ENCODE measurements around the gene UGT1A1. TPM values are rescaled to one million over a fixed set of nuclear protein-coding genes. Genes with fewer than 3 reads are reported as not detected.

The UGT1A1 gene
- polyA plus RNA-seq, 2 of the 4 experiments (the other 2 are of a cell fraction), result 1.9 TPM

DNA sequence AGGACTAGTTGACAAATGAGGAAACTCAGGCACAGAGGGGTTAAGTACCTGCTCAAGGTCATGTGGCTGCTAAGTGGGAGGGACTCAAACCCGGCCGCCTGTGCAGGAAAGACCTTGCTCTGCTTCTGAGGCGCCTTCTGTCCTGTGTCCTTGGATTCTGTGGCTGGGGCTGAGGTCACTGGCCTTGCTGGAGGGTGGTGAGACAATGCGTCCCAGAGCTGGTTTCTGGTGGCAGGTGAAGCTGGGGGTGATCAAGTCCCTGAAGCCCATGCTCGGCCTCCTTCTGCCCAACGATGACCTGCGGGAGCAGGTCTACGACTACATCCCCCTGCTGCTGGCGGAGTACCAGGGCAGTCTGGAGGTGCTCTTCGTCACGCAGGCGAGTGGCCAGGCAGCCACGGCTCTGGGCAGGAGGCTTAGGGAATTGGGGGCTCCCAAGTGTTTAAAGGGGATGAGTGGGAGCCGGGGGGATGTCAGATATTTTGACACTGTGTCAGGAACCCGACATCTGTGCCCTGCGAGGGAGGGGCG, 34.1 kb downstream of the UGT1A1 start:
- H3K27ac ChIP-seq, result peak overlapping the region in 1 of 2 experiments; percentile 22; a peak in 1 of 6 replicates
- ChIA-PET CTCF (interaction anchor here (0.5 to 1.6 kb wide), 4 partner anchors 22 to 56 kb away, joined by 3 read pairs; no protein-coding TSS in a partner anchor), POLR2A (no interaction called here)
- no peaks in the 10 kb centered on the region for H3K4me1 ChIP-seq
- DNase-seq (ENCODE audit: low read depth in 1 of 2, low spot score in 1 of 2) (no peak), ATAC-seq (no peak), FAIRE-seq (no peak)
- 80% methylated on average over 8 of the region's 17 CpGs for WGBS (ENCODE audit: missing lambda C conversion rate)
- no peaks in the 10 kb centered on the region for H3K9me3 ChIP-seq
- no peak overlapping the region for H3K4me2 ChIP-seq
- TF ChIP-seq MAFK (IDR thresholded peaks at IDR 0.05; ENCODE audit: partially characterized antibody), result no peak
- H3K4me3 ChIP-seq, result no peak overlapping the region

DNA sequence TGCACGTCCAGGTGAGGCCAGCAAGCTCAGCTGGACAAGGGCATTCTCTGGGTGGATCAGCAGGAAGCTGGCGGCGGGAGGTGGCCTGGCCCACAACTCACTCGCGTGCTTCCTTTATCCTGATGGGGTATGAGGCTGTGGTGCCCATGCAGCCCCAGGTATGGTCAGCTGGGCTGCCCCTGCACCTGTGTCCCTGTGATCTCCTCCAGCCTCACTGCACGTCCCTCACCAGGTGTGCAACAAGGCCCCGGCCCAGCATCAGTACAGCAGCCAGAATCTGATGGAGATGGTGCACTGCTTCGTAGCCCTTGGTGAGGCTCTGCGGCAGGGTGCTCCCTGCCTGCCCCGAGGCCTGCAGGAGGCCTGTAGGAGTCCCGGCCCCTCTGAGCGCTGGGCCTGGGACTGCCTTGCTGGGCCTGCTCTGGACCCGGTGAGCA, 35.7 kb downstream of the UGT1A1 start:
- no peak for TF ChIP-seq KDM1A (IDR thresholded peaks at IDR 0.05; ENCODE audit: low read depth)
- TF ChIP-seq, protein P1, sequence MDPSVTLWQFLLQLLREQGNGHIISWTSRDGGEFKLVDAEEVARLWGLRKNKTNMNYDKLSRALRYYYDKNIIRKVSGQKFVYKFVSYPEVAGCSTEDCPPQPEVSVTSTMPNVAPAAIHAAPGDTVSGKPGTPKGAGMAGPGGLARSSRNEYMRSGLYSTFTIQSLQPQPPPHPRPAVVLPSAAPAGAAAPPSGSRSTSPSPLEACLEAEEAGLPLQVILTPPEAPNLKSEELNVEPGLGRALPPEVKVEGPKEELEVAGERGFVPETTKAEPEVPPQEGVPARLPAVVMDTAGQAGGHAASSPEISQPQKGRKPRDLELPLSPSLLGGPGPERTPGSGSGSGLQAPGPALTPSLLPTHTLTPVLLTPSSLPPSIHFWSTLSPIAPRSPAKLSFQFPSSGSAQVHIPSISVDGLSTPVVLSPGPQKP (IDR thresholded peaks at IDR 0.05; ENCODE audit: low read depth, low read length), result no peak
- no peak for TF ChIP-seq ZC3H11A (IDR thresholded peaks at IDR 0.05)
- no peak for TF ChIP-seq PHF8 (IDR thresholded peaks at IDR 0.05; ENCODE audit: borderline replicate concordance, low read depth)
- TF ChIP-seq GATA3 (IDR thresholded peaks at IDR 0.05; ENCODE audit: borderline replicate concordance), result no peak
- no peak for TF ChIP-seq HOXB13 (CRISPR knock-in tag; IDR thresholded peaks at IDR 0.05; ENCODE audit: low read depth)
- TF ChIP-seq HDAC2 (IDR thresholded peaks at IDR 0.05), result no peak
- TF ChIP-seq SREBF2 (IDR thresholded peaks at IDR 0.05), result no peak
- DNase-seq (ENCODE audit: low read depth in 1 of 2, low spot score in 1 of 2), result no peak
- H3K27ac ChIP-seq, result peak overlapping the region in 1 of 2 experiments; percentile 47; a peak in 1 of 6 replicates
- ChIA-PET POLR2A (no interaction called here), CTCF (interaction anchor here (0.8 to 1.2 kb wide), 3 partner anchors 8 to 352 kb away, joined by 3 to 4 read pairs (median 4); no protein-coding TSS in a partner anchor)
- WGBS (ENCODE audit: missing lambda C conversion rate), result 93% methylated on average over 13 of the region's 13 CpGs
- ATAC-seq, result no peak
- H3K4me2 ChIP-seq, result no peak overlapping the region
- H3K4me3 ChIP-seq, result no peak overlapping the region
- no peaks in the 10 kb centered on the region for H3K9me3 ChIP-seq
- FAIRE-seq, result no peak
- no peaks in the 10 kb centered on the region for H3K4me1 ChIP-seq

DNA sequence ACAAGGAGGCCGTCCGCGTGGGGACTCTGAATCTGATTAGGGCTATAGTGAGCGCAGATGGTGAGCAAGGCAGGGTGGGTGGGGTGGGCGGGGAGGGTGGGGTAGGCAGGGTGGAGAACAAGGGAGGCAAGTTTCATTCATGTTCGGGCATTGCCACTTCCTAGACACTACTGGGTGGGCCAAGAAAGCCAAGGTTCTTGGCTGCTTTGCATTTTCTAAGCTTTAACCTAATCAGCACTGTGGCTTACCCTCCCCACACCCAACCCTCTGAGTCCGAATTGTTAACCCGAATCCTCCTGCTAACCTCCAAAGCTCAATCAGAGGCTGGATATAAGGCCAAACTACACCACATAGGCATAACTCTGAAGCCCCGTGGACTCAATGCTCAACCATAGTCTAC, 36.2 kb downstream of the UGT1A1 start:
- Histone ChIP-seq H3K4me3 (no peak overlapping the region), H3K4me2 (no peak overlapping the region), H3K9me3 (no peaks in the 10 kb centered on the region), H3K27ac (peak overlapping the region in 1 of 2 experiments; percentile 47; a peak in 2 of 6 replicates), H3K4me1 (peaks cover 4% of the 10 kb centered on the region)
- ATAC-seq (no peak), FAIRE-seq (no peak), DNase-seq (ENCODE audit: low read depth in 1 of 2, low spot score in 1 of 2) (no peak)
- TF ChIP-seq ZFP36 (IDR thresholded peaks at IDR 0.05; ENCODE audit: borderline replicate concordance, partially characterized antibody) (no peak), MAZ (IDR thresholded peaks at IDR 0.05; ENCODE audit: borderline replicate concordance, low read depth, low read length) (no peak)
- CTCF ChIA-PET, result interaction anchor here (0.8 to 1.2 kb wide), 2 partner anchors 36 to 353 kb away, joined by 3 to 4 read pairs; no protein-coding TSS in a partner anchor
- 94% methylated on average over 4 of the region's 9 CpGs for WGBS (ENCODE audit: missing lambda C conversion rate)
- POLR2A ChIA-PET, result no interaction called here

DNA sequence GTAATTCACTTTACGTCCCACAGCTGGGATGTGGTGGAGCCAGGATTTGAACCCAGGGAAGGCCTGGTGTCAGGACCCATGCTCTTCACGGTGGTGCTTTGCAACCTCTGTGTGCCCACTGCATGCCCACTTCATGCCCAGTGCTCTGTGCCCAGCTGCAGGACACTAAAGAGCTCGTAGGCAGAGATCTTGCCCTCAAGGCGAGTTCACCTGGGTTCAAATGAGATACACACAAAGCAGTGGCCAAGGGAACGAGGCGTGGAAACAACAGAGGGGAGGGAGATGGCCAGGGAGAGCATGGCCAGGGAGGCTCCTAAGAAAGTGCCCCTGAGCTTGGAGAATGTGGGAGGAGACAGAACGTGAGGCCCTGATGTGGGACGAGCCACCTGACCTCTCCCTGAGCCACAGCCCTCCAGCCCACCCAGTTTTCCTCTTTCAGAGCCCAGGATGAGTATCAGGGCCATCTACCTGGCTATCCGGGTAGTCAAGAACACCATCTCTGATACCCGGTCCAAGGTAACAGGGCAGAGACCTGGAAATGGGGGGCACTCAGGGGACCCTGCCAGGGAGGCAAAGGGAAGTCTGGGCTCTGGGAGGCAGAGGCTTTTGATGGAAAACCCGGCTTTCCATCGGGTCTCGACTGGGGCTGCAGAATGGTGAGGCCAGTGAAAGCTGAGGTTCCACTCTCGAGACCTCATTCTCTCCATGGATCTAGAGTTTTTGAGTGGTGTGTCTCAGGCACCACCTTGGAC, 38.4 kb downstream of the UGT1A1 start:
- 0 out of 6 replicates have a peak overlapping the region, but pooled peaks of 1 of the 2 experiments have one; percentile 0 for H3K27ac ChIP-seq
- no peak overlapping the region for H3K4me2 ChIP-seq
- no peak overlapping the region for H3K4me3 ChIP-seq
- TF ChIP-seq ZC3H11A (IDR thresholded peaks at IDR 0.05), result no peak
- no peak for TF ChIP-seq RARB (CRISPR knock-in tag; IDR thresholded peaks at IDR 0.05)
- peaks cover 8% of the 10 kb centered on the region for H3K4me1 ChIP-seq
- ATAC-seq (no peak), DNase-seq (ENCODE audit: low read depth in 1 of 2, low spot score in 1 of 2) (no peak), FAIRE-seq (no peak)
- no peaks in the 10 kb centered on the region for H3K9me3 ChIP-seq
- WGBS (ENCODE audit: missing lambda C conversion rate), result 77% methylated on average over 13 of the region's 14 CpGs
- ChIA-PET POLR2A (no interaction called here), CTCF (interaction anchor here (0.6 to 0.8 kb wide), 2 partner anchors 34 to 456 kb away, joined by 4 read pairs; no protein-coding TSS in a partner anchor)

DNA sequence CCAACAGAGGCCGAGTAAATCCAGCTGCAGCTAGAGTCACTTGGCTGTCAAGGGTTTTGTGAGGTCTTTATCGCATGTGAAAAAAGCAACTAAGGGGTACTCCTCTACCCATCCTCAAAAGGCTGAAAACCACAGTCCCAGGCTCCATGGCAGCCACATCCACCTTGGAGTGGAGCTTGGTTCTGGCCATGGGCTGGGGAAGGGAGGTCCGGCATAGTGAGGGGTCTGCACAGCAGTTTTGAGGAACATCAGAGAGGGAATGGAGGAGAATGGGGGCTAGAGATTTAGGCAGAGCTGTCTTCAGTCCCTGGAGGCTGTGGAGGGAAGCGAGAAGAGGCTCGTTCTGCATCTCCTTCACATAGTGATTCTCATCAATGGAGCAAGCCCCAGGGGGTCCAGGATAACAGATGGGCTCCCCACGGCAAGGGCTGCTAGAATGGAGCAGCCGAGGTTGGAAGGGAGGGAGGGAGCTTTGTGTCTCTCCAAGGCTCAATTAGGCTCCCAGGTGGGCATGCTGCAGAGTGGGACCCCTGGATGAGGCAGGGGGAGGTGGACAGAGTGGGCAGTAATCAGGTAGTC, 39.1 kb downstream of the UGT1A1 start:
- ChIA-PET POLR2A (no interaction called here), CTCF (interaction anchor here (0.6 to 0.8 kb wide), 2 partner anchors 33 to 457 kb away, joined by 4 read pairs; no protein-coding TSS in a partner anchor)
- DNase-seq (ENCODE audit: low read depth in 1 of 2, low spot score in 1 of 2), result no peak
- H3K4me2 ChIP-seq, result no peak overlapping the region
- peak overlapping the region in 1 of 2 experiments; percentile 34; a peak in 1 of 6 replicates for H3K27ac ChIP-seq
- no peak overlapping the region for H3K4me3 ChIP-seq
- H3K9me3 ChIP-seq, result no peaks in the 10 kb centered on the region
- peaks cover 8% of the 10 kb centered on the region for H3K4me1 ChIP-seq
- no peak for FAIRE-seq
- ATAC-seq, result no peak
- 66% methylated on average over 7 of the region's 7 CpGs for WGBS (ENCODE audit: missing lambda C conversion rate)
- TF ChIP-seq GATA3 (IDR thresholded peaks at IDR 0.05; ENCODE audit: borderline replicate concordance) (no peak), JUN (IDR thresholded peaks at IDR 0.05) (no peak), KDM5A (IDR thresholded peaks at IDR 0.05) (no peak), FOSB (CRISPR knock-in tag; IDR thresholded peaks at IDR 0.05) (no peak), ZSCAN20 (CRISPR knock-in tag; IDR thresholded peaks at IDR 0.05) (no peak), MYC (IDR thresholded peaks at IDR 0.05; ENCODE audit: borderline replicate concordance, low read length) (no peak), NPAS2 (CRISPR knock-in tag; IDR thresholded peaks at IDR 0.05; ENCODE audit: borderline replicate concordance) (no peak), SMC3 (IDR thresholded peaks at IDR 0.05) (no peak), NFE2L2 (conservative IDR thresholded peaks at IDR 0.05; ENCODE audit: low read length) (no peak), RFX5 (IDR thresholded peaks at IDR 0.05) (no peak), HOXA7 (CRISPR knock-in tag; IDR thresholded peaks at IDR 0.05) (no peak)

Data from A549 (cell line).